Activated CD8-positive, alpha-beta T cell treated with anti-CD3 and anti-CD28 coated beads, Interleukin-2, amount 10 ng/mL, durations not matched to agents 7 days and 5 days (primary cell): Measurements from ENCODE around the gene DIS3L2. TPM values are rescaled to one million over a fixed set of nuclear protein-coding genes. Genes with fewer than 3 reads are reported as not detected.
"Not testable (repeated sequence)": the region's sequence is repeated elsewhere in the genome, so short reads cannot be mapped to it uniquely, and the experiment has no call there.

Experiments used
- ATAC-seq: fragments of 150-1000 bp; cut with Tn5 transposase; one replicate; pipeline ENCODE4 v1.10.0; 2021; ENCODE audit warnings: moderate library complexity
- CTCF ChIA-PET: fragments of 350-600 bp; sonication (Branson Sonifier 250); formaldehyde crosslinking; loops from one replicate; lab custom pipeline; 2021; ENCODE audit warnings: antibody characterized with exemption; lab: Charles Lee
- POLR2A ChIA-PET: fragments of 350-600 bp; sonication (Branson Sonifier 250); formaldehyde crosslinking; loops from one replicate; lab custom pipeline; 2021; ENCODE audit warnings: antibody characterized with exemption; lab: Charles Lee
- DNase-seq: peaks from one replicate; pipeline ENCODE4 v3.0.0-alpha.2; 2020
- H3K27ac Mint-ChIP-seq: one replicate; pipeline ENCODE4 v1.8.0; 2021; ENCODE audit warnings: mild to moderate bottlenecking, mixed read lengths
- H3K27me3 Mint-ChIP-seq: one replicate; pipeline ENCODE4 v1.8.0; 2021; ENCODE audit warnings: low read depth, mixed read lengths
- H3K36me3 Mint-ChIP-seq: one replicate; pipeline ENCODE4 v1.8.0; 2021; ENCODE audit warnings: low read depth, mixed read lengths
- H3K4me1 Mint-ChIP-seq: one replicate; pipeline ENCODE4 v1.8.0; 2021; ENCODE audit warnings: low read depth, mixed read lengths
- H3K4me3 Mint-ChIP-seq: one replicate; pipeline ENCODE4 v1.8.0; 2021; ENCODE audit warnings: mild to moderate bottlenecking, mixed read lengths
- H3K9me3 Mint-ChIP-seq: one replicate; pipeline ENCODE4 v1.8.0; 2022; ENCODE audit warnings: mixed read lengths; ENCODE audit not compliant: insufficient read depth
- total RNA-seq, 2 experiments: library from RNA; stranded (reverse); gene quantifications; one replicate each; pipeline ENCODE4 v1.2.3, GENCODE V29; 2021

Gene DIS3L2
- total RNA-seq, 2 experiments from 2014 or later: 32.2 to 36.2 TPM

DNA sequence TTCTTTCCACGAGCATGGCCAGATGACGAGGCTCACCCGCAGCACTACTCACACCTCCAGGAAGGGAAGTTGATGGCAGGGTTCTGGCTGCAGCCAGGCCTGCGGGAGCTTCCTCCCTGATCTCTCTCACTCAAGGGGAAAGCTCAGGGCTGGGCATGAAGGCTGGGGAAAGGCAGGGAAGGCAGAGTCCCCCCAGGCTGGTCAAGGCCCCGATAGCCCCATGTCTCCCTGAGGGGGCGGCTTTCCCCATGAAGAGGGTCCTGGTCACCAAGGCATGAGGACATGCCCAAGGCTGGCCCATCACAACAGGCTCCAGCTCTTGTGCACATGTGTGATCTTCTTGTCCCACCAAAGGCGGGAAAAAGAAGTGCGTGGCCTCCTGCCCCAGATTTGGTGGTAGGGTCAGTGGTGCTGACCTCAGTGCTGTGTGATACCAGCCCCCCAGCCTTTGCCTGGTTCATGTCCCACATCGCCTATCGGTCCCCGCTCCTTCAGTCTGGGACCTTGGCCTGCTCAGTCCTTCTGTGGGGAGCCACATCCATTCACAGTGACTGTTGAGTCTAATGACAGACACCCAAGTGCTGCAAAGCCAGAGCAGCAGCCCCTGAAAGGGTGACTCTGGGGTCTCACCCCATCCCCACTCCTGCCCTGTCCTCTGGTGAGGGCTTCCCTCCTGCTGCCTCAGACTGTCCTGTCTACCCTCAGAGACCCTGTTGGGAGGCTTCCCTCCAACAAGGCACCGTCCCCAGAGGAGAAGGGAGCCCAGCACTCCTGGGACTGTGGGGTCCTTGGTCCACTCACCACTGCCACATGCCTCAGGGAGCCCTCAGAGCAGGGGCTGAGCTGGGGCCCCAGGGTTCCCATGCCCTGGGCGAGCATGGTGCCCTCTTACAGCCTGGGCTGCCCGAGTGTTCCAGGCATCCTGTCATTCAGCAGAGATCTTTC, 367.3 kb downstream of the DIS3L2 start:
- DNase-seq (no peak), ATAC-seq (no peak)
- H3K27ac Mint-ChIP-seq: no peak overlapping the region
- CTCF ChIA-PET: interaction anchor here (0.9 to 10.0 kb wide), 13 partner anchors 8 to 429 kb away, joined by 3 to 99 read pairs (median 6); partner anchors contain the start of gene NPPC
- H3K27me3 Mint-ChIP-seq: no peaks in the 10 kb centered on the region
- H3K4me3 Mint-ChIP-seq: no peak overlapping the region
- H3K4me1 Mint-ChIP-seq: peaks cover 27% of the 10 kb centered on the region
- H3K9me3 Mint-ChIP-seq: no peaks in the 10 kb centered on the region
- no peaks in the 10 kb centered on the region for H3K36me3 Mint-ChIP-seq
- POLR2A ChIA-PET: no interaction called here

GRCh38 chr2:232329716-232330067, 368.2 kb downstream of the DIS3L2 start:
- peaks cover 20% of the 10 kb centered on the region for H3K4me1 Mint-ChIP-seq
- no peak overlapping the region for H3K4me3 Mint-ChIP-seq
- DNase-seq: no peak
- no peaks in the 10 kb centered on the region for H3K27me3 Mint-ChIP-seq
- H3K36me3 Mint-ChIP-seq: no peaks in the 10 kb centered on the region
- no peaks in the 10 kb centered on the region for H3K9me3 Mint-ChIP-seq
- CTCF ChIA-PET: interaction anchor here (1.2 to 4.3 kb wide), 2 partner anchors 38 to 430 kb away, joined by 3 to 21 read pairs; no protein-coding TSS in a partner anchor
- ATAC-seq: no peak
- POLR2A ChIA-PET: no interaction called here
- no peak overlapping the region for H3K27ac Mint-ChIP-seq

GRCh38 chr2:232330068-232330999, 368.8 kb downstream of the DIS3L2 start:
- Mint-ChIP-seq H3K27ac (no peak overlapping the region), H3K36me3 (no peaks in the 10 kb centered on the region), H3K4me3 (no peak overlapping the region), H3K4me1 (peaks cover 20% of the 10 kb centered on the region), H3K27me3 (no peaks in the 10 kb centered on the region), H3K9me3 (no peaks in the 10 kb centered on the region)
- ChIA-PET POLR2A (no interaction called here), CTCF (interaction anchor here (1.2 to 4.3 kb wide), 2 partner anchors 38 to 430 kb away, joined by 3 to 21 read pairs; no protein-coding TSS in a partner anchor)
- DNase-seq: no peak
- no peak for ATAC-seq

GRCh38 chr2:232331061-232331460, 369.5 kb downstream of the DIS3L2 start:
- CTCF ChIA-PET, H3K9me3 Mint-ChIP-seq, H3K27me3 Mint-ChIP-seq, H3K36me3 Mint-ChIP-seq, ATAC-seq, H3K4me3 Mint-ChIP-seq, DNase-seq, POLR2A ChIA-PET, H3K27ac Mint-ChIP-seq: not testable (repeated sequence)
- peaks cover 20% of the 10 kb centered on the region for H3K4me1 Mint-ChIP-seq

GRCh38 chr2:232331641-232332040, 370.1 kb downstream of the DIS3L2 start:
- H3K36me3 Mint-ChIP-seq, H3K27ac Mint-ChIP-seq, H3K9me3 Mint-ChIP-seq, CTCF ChIA-PET, H3K4me3 Mint-ChIP-seq, H3K27me3 Mint-ChIP-seq, POLR2A ChIA-PET, ATAC-seq, DNase-seq: not testable (repeated sequence)
- H3K4me1 Mint-ChIP-seq: peaks cover 17% of the 10 kb centered on the region

DNA sequence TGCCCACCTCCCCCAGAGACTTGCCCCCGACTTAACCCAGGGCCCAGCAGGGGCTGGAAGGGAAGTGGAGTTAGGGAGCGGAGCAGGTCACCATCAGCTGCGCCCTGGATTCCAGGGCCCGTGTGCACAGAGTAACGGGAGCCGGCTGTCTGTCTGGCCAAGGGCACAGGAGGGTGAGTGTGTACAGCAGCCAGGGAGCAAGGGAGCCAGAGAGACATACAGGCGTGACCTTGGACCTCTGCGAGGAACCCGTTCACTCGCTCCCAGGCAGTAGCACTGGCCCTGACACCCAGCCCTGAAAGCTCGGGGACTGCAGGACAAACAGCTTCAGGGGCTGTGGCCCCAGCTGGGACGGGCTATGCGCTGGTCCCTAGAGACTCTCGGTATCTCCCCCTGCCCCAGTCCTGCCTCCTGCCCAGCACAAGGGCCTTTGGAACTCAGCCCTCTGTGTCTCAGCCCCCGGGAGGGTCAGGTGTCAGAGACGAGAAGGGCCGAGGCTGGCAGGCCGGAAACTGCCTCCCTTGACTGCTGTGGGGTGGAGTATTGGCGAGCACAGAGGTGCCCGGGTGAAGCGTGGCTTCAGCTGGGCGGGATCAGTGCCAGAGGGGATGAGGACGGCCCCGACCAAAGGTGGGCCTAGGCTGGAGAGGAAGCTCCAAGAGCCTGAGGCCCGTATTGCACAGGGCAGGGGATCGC, 370.9 kb downstream of the DIS3L2 start:
- H3K4me1 Mint-ChIP-seq, POLR2A ChIA-PET, ATAC-seq, H3K27ac Mint-ChIP-seq, H3K9me3 Mint-ChIP-seq, DNase-seq, H3K36me3 Mint-ChIP-seq, H3K27me3 Mint-ChIP-seq, H3K4me3 Mint-ChIP-seq: not testable (repeated sequence)
- CTCF ChIA-PET: interaction anchor here (0.9 to 1.4 kb wide), 2 partner anchors 12 to 92 kb away, joined by 3 read pairs; no protein-coding TSS in a partner anchor

GRCh38 chr2:232332940-232333259, 371.4 kb downstream of the DIS3L2 start:
- ChIA-PET CTCF (interaction anchor here (0.9 to 1.4 kb wide), 2 partner anchors 13 to 93 kb away, joined by 3 read pairs; no protein-coding TSS in a partner anchor), POLR2A (no interaction called here)
- H3K9me3 Mint-ChIP-seq: no peaks in the 10 kb centered on the region
- DNase-seq (no peak), ATAC-seq (no peak)
- H3K36me3 Mint-ChIP-seq: no peaks in the 10 kb centered on the region
- peaks cover 4% of the 10 kb centered on the region for H3K4me1 Mint-ChIP-seq
- no peak overlapping the region for H3K27ac Mint-ChIP-seq
- H3K27me3 Mint-ChIP-seq: no peaks in the 10 kb centered on the region
- H3K4me3 Mint-ChIP-seq: no peak overlapping the region

- H3K4me1 Mint-ChIP-seq: peaks cover under 1% of the 10 kb centered on the region
- ChIA-PET CTCF (interaction anchor here (0.8 to 1.4 kb wide), 4 partner anchors 13 to 93 kb away, joined by 3 read pairs; no protein-coding TSS in a partner anchor), POLR2A (interaction anchor here (1.4 kb wide), 1 partner anchor 24 kb away, joined by 3 read pairs; no protein-coding TSS in a partner anchor)
- no peaks in the 10 kb centered on the region for H3K27me3 Mint-ChIP-seq
- no peak overlapping the region for H3K27ac Mint-ChIP-seq
- no peaks in the 10 kb centered on the region for H3K9me3 Mint-ChIP-seq
- H3K36me3 Mint-ChIP-seq: no peaks in the 10 kb centered on the region
- H3K4me3 Mint-ChIP-seq: no peak overlapping the region
- ATAC-seq: no peak
- no peak for DNase-seq
Measured at GRCh38 chr2:232333361-232334135, 372.0 kb downstream of the DIS3L2 start.

DNA sequence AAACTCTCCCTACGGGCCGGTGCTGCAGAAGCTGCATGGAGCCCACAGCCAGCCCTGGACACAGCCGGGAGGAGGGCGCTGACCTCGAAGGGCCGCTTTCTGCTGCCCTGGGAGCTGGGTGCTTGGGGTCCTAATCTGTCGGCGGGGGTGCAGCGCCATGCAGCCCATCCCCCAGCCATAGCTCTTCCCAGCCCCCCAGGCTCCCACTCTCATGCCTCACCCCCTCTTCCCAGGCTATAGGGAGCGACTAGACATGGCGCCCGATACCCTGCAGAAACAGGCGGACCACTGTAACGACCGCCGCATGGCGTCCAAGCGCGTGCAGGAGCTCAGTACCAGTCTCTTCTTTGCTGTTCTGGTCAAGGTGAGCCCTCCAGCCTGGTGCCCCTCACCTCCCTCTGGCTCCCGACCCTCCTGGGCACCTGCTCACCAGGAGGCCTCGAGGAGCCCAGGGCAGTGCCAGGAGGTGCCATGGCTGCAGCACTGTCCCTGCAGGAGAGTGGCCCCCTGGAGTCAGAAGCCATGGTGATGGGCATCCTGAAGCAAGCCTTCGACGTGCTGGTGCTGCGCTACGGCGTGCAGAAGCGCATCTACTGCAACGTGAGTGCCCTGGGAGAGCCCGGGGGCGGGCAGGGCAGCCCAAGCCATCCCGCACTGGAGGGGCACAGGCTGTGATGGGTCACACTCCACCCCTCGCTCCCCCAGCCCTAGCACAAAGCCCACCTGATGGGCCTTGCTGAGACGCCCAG, 372.8 kb downstream of the DIS3L2 start:
- H3K36me3 Mint-ChIP-seq, H3K27me3 Mint-ChIP-seq, H3K27ac Mint-ChIP-seq, H3K4me3 Mint-ChIP-seq, H3K9me3 Mint-ChIP-seq, ATAC-seq, H3K4me1 Mint-ChIP-seq, DNase-seq: not testable (repeated sequence)
- CTCF ChIA-PET: interaction anchor here (0.8 to 2.4 kb wide), 3 partner anchors 12 to 33 kb away, joined by 3 to 7 read pairs (median 3); no protein-coding TSS in a partner anchor
- POLR2A ChIA-PET: interaction anchor here (1.4 kb wide), 1 partner anchor 25 kb away, joined by 3 read pairs; no protein-coding TSS in a partner anchor

- not testable (repeated sequence) for H3K4me3 Mint-ChIP-seq, H3K4me1 Mint-ChIP-seq, H3K9me3 Mint-ChIP-seq, H3K36me3 Mint-ChIP-seq, H3K27ac Mint-ChIP-seq, ATAC-seq, DNase-seq, H3K27me3 Mint-ChIP-seq
- POLR2A ChIA-PET: interaction anchor here (1.4 kb wide), 1 partner anchor 25 kb away, joined by 3 read pairs; no protein-coding TSS in a partner anchor
- CTCF ChIA-PET: interaction anchor here (1.1 to 2.4 kb wide), 5 partner anchors 12 to 151 kb away, joined by 3 to 7 read pairs (median 6); no protein-coding TSS in a partner anchor
Measured at GRCh38 chr2:232334885-232335205, 373.3 kb downstream of the DIS3L2 start.
